GM21717 (cell line): Measurements from ENCODE around the gene FMC1.
"Not testable (repeated sequence)": the region's sequence is repeated elsewhere in the genome, so short reads cannot be mapped to it uniquely, and the experiment has no call there.

ENCODE experiments used
- ATAC-seq: cut with Tn5 transposase; IDR thresholded peaks from one replicate; pipeline ENCODE4 v1.9.1; 2021; ENCODE audit warnings: mild to moderate bottlenecking, moderate library complexity; ENCODE audit not compliant: unreplicated experiment

FMC1 gene, protein sequence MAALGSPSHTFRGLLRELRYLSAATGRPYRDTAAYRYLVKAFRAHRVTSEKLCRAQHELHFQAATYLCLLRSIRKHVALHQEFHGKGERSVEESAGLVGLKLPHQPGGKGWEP

DNA sequence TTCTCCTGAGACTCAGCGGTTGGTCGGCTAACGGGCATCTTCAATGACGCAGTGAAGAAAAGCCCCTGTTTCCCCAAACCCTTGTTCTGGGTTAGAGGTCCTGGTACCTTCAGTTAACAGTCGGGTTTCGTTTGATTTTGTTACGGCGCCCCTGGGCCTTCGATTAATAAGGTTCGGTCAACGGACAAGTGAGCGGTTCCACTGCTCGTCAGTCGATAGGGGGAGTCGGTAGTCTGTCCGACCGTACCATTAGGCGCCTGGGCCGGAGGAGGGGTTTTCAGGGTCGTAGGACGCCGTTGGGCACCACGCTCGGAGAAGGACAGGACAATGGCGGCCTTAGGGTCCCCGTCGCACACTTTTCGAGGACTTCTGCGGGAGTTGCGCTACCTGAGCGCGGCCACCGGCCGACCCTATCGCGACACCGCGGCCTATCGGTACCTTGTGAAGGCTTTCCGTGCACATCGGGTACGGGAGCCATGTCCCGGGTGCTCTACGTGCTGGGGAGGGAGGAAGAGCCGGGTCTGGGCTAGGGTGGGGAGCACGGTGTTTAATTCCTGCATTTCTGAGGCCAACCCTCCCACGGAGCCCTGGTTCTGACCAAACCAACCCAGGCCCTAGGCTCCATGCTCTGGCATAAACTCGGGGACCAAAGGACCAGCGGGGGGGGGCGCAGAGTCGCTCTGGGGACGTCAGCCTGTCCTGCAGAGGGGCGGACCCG, at the start of gene FMC1:
Gene FMC1, plus strand, starts transcription at position 280 of the 718 bp plus-strand sequence. Its CDS starts 48 bp downstream, at position 328.
- peak; percentile 64 for ATAC-seq

DNA sequence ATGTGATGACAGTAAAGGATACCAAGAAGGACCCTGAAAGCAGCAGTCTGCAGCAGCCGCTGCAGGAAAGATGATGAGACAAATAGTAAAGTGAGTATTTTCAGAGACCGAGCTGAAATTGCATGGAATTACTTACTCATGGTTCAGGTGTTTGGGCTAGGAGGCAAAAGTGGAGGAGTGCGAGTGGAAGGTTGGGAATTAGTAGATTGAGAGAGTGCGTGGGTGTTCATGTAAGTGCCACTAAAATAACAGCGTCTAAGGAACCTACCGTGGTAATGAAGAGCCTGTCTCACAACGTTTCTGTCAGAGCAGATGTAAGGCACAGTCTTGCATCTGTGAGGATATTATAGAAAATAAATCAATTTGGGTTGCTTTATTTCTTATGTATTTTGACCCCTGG, 48.3 kb upstream of the FMC1 start:
- ATAC-seq, result no peak

DNA sequence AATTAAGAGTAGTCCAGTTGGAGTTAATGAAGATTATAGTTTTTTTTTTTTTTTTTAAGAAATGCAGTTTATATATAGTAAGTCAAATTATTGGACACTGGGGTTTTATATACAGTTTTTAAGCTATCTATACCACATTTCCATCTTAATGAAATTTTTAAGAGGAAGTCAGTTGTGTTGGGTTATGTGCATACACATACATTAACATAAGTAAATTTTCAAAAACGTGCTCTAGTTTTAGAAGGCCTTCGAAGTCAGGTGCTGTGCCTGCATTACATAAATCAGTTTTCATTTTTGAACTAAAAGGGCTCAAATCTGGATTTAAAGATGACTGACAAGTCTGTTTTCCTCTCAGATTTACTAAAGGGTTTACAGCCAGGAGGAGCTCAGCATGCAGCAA, 47.6 kb upstream of the FMC1 start:
- no peak for ATAC-seq

DNA sequence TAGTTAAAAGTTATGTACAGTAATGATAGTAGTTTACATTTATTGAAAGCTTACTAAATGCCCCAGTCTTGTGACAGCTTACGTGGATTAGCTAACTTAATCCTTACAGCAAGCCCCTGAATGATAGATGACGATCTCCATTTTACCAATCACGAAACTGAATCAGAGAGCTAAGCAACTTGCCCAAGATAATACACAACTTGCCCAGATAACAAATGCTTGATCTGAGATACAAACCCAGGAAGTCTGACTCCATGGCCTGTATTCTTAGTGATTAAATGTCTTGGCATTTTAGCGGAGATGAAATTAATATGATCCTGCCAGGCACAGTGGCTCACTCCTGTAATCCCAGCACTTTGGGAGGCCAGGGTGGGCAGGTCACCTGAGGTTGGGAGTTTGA, 46.9 kb upstream of the FMC1 start:
- ATAC-seq, result no peak

DNA sequence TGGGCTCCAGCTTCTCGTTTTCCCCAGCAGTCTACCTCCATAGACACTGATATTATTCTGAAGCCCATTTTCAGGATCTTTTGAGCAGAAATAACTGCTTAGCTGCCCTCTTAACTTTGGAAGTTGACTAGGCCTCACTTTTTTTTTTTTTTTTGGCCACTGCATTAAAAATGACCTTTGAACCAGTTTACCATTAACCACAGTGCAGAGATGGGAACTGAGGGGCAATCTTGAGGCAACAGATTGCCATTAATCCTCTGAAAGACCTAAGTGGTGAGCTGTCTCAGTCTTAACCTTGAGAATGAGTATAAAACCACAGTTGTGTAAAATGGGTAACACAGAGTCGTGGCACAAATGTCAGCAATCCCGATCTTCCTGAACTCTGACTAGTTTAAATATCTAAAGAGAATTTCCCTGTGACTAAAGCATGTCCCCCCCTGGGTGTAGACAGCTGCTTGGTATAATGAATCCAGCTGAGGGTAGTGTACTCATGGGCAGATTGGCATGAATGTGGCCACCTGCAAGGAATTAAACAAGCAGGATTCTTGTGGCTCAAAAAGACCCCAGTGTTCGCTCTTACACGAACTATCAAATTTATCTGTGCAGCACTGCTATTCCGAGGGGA, 46.1 kb upstream of the FMC1 start:
- no peak for ATAC-seq

DNA sequence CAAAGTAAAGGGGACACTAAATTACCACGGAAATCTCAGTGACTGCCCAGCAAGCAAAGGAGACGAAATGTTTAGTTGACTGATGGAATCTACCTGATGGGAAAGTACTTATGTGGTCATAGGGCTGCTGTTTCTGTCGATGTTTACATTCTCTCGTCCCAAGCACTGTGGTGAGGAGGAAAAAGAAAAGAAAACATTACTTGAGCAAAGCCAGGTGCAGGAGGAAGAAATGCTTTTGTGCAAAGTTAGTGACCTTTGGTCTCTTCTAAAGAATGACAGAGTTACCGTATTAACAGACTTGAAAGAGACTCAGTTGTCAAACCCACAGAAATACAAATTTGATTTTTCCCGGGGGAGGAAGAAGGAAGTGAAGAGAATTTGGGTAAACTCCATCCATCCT, 43.3 kb upstream of the FMC1 start:
- no peak for ATAC-seq

DNA sequence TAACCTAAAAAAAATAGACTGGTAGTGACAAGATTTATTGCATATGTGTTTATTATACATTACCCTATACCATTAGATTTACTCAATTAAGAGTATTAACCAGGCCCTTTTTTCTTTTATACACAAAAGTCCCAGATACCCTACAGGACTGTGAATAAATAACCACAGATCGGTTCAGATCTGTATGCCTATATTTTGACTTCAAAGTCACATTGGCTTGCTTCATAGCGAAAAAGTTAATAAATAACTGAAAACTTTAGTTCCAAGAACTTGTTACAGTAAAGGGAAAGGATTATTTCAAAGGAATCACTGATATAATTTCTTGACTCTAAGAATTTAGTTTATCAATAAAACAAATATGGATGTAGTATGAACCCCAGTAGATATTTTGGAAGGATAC, 41.8 kb upstream of the FMC1 start:
- ATAC-seq, result no peak

DNA sequence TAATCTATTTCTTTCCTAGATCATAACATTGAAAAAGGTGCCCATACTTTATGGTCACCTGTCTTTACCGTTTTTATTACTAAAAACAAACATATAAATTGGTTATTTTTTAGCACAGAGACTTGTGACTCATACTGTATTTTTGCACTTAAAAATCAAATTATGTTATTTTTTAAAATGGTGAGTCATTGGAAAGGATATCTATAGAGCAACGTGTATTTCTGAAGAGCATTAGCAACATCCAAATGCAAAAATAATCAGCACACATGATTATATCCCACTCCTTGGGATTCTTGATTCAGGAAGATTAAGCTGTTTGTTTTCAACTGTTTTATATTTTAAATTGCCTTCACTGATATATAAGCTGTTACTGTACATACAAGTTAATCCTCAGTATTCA, 40.7 kb upstream of the FMC1 start:
- no peak for ATAC-seq

DNA sequence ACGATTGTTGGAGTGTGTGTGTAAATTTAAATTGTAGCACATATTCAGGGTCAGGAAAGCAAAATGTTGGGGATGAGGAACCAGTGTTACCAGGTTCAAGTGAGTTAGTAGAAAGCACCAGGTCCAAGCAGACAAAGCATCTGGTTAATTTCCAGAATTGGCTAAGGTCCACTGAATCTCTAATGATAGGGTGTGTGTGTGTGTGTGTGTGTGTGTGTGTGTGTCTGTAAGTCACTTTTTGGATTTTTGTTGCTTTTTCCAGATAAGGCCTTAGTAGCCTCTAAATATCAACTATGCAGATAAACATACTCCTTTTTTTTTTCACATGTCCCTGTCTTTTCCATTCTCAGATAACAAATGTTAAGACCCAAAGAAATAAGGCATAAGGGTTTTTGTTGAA, 36.6 kb upstream of the FMC1 start:
- no peak for ATAC-seq

DNA sequence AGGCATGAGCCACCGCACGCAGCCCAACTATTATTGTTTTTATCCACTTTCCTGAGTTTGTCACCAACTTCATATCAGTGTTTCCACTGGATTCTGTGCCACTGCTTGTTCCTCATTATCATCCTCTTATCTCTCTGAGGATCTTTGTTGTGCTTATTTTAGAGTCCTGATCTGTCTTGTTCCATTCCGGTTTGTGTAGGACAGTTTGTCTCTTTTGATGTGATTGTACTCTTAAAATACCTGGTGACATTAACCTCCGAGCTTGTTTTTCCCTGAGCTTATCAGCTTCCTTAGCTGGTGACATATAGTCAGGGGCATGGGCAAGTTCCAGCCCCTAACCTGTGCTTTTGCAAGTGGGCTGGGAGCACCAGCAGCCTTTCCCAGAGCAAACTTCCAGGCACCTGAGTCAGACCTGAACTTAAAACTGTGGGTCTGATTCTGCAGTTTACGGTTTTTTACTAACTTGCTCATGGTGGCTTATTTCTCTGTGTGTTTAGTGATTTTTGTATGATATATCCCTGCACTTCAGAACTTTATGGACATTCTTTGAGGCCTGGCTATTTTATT, 23.1 kb upstream of the FMC1 start:
- ATAC-seq, result no peak

DNA sequence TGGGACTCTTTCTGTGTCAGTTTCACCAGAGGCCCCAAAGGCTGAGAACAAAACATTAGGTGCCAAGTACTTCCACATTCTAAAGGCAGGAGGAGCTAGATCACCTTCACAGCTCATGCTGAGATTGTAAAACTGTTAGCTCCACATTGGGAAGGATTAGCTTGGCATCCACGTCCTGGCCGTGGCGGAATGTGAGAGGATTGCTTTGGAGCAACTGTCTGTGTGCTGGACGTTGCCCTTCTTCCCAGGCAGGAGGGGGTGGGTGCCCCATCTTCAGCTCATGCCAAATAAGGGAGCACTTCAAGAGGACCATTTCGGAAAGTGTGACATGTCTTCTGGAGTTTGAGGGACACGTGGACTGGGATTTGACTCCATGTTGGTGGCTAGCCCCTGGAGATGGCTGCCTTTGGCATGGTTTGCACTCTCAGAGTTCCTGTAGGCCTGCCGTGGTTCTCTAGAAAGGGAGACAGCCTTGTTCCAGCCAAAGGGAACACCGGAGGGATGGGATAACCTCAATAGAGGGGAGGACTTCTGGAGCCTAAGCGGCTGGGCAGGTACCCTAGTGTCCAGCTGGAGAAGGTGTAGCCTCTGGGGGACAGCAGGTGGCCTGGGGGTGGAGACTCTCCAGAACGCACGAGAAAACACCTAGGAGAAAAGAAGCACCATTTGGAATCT, 19.9 kb upstream of the FMC1 start:
- no peak for ATAC-seq

DNA sequence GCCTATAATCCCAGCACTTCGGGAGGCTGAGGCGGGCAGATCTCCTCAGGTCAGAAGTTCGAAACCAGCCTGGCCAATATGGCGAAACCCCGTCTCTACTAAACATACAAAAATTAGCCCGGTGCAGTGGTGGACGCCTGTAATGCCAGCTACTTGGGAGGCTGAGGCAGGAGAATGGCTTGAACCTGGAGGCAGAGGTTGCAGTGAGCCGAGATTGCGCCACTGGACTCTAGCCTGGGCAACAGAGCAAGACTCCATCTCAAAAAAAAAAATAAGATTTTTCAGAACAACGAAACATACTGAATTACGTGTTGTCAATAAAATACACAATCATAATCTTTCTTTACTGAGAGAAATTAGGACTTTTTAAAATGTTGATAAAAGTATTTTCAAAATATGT, 16.4 kb upstream of the FMC1 start:
- not testable (repeated sequence) for ATAC-seq

DNA sequence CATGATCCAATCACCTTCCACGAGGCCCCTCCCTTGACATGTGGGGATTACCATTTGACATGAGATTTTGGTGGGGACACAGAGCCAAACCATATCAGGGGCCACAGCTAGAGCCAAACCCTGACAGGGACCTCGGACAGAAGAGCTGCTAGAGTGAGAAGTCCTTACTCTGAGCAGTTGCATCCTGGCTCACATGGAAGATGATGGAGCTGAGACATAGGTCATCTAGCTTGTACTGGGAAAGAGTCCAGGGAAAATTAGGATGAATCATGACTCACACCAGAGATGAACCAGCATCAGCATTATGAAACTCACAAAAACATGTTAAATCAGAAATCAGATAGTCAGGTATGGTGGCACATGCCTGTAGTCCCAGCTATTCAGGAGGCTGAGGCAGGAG, 12.8 kb upstream of the FMC1 start:
- ATAC-seq, result no peak

DNA sequence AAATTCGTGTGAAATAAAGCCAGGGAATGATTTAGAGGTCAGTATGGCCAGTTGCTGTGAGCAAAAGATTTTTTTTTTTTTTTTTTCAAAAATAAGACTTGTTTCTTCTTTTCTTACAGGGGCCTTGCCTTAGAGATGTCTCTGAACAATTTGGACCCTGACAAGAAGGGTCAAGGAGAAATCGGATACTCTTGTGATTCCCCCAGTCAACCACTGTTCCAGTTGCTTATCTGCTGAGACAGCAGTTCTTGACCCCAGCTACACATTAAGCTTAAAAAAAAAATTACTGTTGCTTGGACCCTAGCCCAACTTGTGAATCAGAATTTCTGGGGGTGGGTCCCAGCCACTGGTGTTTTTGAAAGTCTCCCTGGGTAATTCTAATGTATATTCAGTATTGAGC, 12.0 kb upstream of the FMC1 start:
- ATAC-seq, result no peak

DNA sequence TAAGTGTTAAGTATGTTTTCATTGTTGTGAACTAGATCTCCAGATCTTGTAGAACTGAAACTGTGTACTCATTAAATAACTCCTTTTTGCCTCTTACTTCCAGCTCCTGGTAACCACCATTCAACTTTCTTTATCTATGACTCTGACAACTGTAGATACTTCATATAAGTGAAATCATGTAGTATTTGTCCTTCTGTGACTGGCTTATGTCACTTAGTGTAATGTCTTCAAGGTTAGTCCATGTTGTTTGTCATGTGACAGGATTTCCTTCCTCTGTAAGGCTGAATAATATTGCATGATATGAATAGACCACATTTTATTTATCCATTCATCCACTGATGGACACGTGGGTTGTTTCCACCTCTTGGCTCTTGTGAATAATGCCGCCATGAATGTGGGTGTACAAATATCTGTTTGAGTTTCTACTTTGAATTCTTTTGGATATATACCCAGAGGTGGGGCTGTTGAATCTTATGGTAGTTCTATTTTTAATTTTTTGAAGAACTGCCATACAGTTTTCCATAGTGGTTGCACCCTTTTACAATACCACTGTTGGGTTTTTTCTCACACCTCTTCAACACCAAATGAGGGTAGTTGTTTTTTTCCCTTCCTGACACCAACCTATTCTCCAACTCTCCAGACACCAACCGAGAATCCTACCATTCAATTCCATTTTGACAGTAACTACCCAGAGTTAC, 10.7 kb upstream of the FMC1 start:
- no peak for ATAC-seq

DNA sequence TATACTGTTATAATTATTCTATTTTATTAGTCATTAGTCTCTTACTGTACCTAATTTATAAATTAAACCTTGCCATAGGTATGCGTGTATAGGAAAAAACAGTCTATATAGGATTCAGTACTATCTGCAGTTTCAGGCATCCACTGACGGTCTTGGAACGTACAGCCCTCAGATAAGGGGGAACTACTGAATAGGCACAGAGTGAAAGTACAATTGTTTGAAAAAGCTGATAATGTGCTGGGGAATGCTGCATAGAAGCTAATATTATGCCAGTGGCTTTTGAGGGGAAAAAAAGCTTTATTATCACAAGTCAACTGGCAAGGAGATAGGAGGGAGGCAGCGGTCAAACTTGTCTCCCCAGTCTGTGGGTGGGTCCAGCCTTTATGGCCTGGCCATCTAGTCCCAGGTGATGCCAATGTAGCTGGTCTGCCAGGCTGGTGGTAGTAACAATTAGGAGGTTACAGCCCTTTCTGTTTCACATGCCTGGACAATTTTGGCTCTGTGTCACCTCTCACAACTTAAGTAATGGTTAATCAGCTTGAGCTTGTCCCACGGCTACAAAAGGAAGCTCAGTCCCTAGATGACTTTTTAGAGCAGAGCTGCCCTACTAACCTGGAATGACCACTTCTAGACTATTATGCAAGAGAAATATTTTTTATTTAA, 8.3 kb upstream of the FMC1 start:
- ATAC-seq, result no peak

DNA sequence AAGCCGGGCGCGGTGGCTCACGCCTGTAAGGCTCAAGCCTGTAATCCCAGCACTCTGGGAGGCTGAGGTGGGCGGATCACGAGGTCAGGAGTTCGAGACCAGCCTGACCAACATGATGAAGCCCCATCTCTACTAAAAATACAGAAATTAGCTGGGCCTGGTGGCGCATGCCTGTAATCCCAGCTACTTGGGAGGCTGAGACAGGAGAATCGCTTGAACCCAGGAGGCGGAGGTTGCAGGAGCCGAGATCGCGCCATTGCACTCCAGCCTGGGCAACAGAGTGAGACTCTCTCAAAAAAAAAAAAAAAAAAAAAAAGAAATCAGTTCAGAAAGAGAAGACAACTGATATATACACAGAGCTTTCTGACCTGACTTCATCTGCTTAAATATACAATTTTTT, 7.7 kb upstream of the FMC1 start:
- not testable (repeated sequence) for ATAC-seq

DNA sequence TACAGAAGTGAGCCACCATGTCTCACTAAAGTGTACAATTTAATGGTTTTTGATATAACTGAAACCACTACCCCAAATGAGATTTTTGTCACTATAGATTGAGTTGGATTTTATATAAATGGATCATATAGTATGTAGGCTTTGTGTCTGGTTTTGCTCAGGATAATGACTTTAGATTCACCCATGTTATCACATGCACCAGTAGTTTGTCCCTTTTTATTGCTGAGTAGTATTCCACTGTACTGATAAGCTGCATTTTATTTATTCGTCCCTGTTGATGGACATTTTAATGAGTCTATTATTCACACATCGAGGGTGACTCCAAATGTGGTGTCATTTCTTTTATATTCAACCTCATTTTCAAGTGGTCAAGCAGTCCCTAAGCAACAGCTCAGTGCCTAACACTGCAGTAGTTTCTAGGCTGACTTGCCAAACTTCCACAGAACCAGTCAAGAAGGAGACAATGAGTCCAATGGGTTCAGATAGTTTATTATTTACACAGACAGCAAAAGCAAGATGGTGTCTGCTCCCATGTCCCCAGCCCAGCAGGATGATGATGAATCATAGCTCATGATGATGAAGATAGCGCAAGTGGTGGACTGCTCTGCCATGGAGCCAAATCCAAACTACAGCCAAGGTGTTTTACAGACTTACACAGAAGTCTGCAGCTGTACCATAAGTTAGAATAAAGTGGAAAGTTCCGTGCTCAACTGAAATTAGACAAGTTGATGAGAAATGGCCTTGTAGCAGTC, 6.6 kb upstream of the FMC1 start:
- no peak for ATAC-seq

DNA sequence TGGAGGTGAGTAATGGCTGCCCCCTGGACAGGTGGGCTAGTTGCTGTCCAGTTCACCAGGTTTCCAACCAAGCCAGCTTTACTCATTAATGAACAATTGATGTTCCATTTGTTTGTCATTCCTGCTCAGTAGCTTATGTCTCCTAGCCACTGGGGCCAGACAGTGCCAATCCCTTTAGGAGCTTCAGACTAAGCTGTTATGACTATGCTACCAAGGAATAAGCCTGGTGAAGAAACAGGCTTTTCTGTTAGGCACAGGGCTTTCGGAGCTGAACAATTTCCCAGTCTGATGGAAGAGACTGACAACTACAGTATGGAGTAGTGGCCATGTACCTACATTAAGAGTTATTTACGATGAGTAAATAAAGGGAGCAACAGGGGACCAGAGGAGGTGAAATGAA, 2.1 kb upstream of the FMC1 start:
- no peak for ATAC-seq

DNA sequence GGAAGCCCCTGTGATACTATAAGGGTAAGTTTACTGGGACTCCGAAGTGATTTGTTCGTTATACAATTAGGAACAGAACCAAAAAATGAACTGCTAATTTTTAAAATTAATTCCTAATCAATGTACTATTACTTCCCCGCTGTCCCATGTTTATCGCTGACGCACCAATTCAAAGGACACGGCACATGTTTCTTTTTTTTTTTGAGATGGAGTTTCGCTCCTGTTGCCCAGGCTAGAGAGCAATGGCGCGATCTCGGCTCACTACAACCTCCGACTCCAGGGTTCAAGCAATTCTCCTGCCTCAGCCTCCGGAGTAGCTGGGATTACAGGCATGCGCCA, 1.5 kb upstream of the FMC1 start:
- no peak for ATAC-seq
